ENCODE measurements around the gene CADM1. TPM values are rescaled to one million over a fixed set of nuclear protein-coding genes. Genes with fewer than 3 reads are reported as not detected.
A peak's percentile ranks its signal among the peaks of the same experiment; 100 is the strongest.

CADM1 gene
- 100 to 1,000 TPM; 130 to 282 (median 144) TPM for polyA plus RNA-seq (ENCODE audit: insufficient read length in 4 of 4)

DNA sequence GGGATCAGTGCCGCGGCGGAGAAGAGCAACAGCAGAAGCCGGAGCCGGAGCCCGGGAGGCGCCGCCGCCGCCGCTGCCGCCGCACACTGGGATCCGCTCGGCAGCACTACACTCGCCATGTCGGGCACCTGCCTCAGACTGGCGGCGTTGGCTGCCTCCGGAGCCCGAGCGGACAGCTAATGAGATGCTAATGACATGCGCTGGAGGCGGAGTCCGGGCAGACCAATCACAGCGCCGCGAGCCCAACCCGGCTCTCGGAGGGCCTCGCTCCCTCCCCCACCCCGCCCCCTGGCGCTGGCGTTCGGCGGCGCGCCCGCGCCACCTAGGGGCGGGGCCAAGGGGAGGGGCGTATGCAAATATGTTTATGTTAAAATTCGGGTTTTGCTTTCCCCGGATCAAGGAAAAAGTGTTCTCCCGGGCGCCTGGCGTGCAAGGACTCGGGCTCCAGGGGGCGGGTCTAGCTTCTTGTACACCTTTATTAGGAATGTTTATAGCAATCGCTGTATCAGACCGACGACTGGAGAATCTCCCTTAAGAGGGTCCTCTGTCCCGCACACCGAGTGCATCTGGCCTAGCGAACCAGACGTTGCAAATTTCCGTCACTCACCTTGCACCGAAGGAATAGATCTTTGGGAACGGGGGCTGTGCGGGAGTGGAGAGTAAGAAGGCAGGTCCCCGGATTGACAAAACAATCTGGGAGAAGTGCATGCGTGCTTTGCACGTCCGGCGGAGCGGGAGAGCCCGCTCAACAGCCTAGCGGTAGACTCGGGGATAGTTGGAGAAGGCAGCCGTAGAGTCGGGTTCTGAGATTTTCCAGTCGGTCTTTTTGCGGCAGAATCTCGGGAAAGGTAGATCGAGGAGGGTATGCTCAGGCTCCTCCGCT, at the start of gene CADM1:
Gene CADM1, minus strand, starts transcription at position 140 of the 883 bp plus-strand sequence.
- peak; percentile 92 to 95 (median 93) for DNase-seq (ENCODE audit: low read depth in 4 of 4, low spot score in 3 of 4)

DNA sequence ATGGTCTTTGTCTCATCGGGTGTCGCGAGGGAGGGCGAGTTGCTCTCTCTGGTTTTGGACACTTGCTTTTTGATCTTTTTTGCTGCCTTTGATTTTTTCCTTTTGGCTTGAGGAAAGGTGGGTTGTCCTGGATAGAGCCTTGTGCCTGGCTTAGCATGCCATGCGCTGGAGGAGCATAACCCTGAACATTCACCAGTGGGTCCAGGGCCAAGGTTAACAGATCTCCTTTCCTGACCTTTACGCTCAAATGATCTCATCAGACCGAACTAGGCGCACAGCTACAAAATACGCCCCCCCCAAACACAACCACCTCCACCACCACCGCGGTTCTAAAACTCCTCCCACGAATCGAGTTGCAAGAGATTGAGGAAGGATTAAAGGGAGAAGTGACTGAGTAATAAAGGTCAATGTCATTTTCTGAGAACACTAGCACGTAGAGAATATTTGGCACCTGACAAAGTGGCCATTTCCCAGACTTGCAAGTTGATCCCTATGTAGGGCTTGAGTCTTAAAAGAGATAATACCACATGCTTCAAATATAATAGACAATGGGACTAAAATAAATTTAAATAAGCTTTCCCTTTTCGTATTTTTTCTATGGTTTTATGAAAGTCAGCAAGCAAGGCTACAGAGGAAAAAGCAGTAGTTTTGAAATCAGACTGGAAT, 48.7 kb upstream of the CADM1 start:
- DNase-seq (ENCODE audit: low read depth in 4 of 4, low spot score in 3 of 4) = no peak

DNA sequence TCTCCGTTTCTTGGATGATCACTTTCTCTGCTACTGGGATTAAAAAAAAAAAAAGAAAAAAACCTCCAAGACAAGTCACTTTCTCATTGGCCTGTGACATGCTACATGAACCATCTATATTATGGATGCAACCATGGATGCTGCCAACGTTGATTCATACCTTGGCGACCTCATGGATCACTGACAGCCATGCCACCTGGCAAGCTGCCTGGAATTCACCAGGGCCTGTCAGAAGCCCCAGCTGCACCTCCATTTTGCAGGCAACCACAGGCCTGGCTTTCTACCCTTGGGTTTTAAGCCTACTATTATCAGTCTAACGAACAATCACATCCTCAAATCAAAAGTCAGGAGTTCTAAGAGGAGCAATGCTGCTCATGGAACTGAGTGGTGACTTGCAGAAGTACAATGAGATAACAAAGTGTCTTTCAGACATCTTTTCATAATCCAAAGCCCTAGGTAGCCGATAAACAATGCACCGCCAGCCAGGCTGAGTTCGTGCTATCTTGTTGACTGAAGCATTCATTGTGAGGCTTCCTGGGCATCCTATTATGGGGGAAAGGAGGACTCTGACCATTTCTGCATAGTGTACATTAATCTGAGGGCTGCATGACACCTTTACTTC, 48.0 kb upstream of the CADM1 start:
- no peak for DNase-seq (ENCODE audit: low read depth in 4 of 4, low spot score in 3 of 4)

DNA sequence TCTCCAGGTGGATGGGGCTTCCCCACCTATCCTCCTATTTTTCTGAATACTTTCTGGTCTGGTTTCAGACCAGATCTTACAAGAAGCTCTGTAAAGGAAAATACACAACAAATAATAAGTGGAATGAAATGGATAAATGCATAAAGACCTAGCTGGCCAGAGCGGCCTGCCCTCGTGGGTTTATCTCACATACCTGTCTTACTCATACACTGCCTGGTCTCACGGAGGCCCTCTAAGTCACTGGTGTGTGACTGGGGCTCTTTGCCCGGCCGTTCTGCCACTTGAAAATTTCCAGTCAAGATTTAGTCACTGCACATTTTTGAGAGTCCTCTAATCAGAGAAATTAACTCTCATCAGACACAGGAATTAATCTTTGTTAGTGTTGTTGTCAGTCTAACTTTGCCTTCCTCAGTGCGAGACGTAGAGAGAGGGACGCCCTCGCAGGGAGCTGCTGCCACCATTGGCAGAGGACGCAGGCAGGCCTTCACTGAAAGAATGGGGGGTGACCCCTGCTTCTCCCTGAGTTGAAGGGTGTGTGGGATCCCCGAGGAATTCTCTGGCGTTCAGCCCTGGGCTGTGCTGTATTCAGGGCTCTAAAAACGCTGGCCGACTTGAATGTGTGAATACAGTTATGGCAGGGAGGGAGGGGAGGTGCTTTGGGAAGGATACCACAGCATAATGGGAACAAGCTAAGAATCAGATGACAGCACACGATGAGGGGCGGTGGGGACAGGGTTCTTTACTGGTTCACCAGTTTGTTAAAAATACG, 46.3 kb upstream of the CADM1 start:
- no peak for DNase-seq (ENCODE audit: low read depth in 4 of 4, low spot score in 3 of 4)

DNA sequence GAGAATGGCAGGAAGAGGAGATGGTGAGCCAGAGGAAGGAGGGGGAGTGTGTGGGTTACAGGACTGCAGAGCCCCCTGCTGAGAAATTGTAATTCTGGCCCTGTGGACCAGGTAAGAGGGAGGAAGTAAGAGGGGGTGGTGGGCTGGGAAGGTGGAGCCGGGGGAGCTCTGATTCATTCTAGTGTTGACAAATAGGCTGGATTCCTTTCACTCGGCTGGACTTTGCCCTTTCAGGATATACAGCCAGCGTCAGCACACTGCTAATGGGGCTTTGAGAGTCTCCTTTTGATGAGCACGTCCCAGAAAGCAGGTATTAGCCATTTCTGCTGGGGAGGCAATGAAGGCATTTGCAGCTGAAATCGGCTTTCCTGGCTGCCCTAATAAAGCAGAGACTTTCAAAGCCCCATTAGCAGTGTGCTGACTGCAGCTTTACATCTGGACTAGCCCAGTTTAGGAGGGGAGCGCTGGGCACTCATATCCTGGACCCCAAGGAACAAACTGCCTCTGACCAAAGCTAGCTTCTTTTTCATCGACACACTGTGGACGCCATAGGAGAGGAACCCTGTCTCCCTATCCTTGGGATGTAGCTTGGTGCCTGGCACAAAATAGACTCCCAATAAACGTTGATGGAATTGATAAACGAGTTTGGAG, 44.8 kb upstream of the CADM1 start:
- DNase-seq (ENCODE audit: low read depth in 4 of 4, low spot score in 3 of 4) = no peak

DNA sequence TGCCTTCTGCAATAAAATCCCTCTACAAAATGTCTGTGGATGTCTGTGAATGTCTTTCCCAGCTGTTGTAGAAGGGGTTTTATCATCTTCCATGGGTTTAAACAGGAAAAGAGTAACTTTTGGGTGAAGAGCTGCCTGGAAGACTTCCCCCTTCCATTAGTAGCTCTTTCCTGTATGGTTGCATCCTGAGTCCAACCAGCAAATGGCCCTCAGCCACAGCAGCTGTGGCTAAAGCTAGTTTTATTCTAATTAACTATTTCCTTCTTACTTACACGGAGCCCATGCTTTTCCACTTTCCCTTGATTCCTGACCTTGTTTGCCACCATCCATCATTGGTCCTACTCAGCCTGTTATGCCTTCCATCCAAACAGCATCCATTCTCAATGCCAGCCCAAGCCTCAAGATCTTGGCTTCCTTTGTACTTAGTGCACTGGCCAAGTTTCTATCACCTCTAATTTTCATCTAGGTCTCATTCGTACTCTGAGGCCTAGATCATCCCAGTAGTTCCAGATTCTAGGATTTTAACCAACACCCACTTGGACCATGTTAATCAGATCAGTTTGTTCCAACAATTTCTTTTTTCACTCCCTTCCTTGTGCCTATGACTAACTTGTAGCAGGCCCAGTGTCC, 41.5 kb upstream of the CADM1 start:
- DNase-seq (ENCODE audit: low read depth in 4 of 4, low spot score in 3 of 4) = no peak

DNA sequence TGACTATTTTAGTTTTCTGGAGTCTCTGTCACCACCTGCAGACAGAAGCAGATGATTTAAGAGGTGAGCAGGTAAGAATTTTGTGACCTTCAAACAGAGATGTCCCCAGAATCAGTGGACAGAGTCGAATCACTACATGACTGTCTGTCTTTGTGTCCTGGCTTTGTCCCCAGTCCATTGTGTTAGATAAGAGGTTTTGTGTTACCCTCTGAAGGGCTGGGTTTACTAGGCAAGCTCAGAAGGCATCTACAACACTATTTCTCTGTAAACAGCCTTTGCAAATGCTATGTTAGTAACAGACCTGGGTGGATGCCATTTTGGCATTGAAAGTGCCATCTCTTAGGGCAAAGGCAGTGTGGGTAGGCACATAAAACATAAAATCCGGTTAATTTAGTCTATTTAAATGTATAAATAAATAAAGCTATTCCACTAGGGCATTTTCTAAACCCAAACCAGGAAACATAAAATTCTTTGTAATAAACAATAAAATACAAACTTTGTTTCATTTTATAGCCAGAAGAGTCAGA, 40.3 kb upstream of the CADM1 start:
- no peak for DNase-seq (ENCODE audit: low read depth in 4 of 4, low spot score in 3 of 4)

DNA sequence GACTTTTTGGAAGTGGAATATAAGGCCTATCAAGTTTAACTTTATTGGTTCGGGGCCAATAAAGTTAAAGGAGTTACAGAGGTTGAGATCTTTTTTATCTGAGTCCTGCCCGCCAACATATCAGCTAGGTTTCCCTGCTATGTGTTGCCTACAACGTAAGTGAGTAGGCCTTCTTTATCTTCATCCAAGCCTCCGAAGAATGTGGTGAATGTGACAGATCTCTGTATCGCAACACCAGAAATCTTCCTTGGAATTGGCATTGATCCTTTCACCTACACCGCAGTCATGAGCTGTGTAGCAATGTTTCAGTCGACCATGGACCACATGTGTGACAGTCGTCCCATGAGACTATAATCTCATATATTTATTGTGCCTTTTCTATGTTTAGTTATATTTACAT, 37.3 kb upstream of the CADM1 start:
- DNase-seq (ENCODE audit: low read depth in 4 of 4, low spot score in 3 of 4) = no peak

DNA sequence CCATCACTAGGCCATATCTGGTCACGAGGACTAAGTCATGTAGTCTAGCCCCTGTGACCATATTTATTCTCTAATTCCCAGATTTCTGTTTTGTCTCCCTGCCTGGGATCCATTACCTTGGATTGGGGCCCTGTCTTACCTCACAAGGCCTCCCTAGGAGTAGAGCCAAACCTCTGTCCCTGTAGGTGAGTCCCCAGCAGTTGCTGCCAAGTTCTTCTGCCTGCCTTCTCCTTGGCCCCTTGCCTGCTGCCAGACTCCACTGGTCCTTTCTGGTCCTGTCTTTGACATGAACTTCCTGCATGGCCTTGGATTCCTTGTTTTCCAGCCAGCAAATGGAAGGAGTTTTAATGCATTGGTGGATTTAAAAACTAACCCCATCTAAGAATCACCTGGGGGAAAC, 35.6 kb upstream of the CADM1 start:
- no peak for DNase-seq (ENCODE audit: low read depth in 4 of 4, low spot score in 3 of 4)

DNA sequence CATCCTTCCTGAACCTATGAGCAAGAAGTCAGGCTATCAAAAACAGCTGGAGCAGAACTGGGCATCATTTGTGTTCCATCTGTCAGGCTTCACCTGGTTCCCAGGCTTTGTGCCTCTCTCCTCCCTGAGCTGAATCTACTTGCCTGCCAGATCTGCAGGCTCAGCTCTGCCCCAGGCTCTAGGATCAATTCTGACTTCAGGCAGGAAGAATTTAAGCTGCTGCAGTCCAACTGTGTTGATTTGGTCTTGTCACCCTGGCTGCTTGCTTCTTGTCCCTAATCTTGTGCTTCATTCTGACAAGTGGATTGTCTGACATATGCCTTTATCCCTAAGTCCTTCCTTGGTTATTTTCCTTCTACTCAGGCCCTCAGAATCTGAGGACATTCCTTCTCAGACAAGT, 31.6 kb upstream of the CADM1 start:
- no peak for DNase-seq (ENCODE audit: low read depth in 4 of 4, low spot score in 3 of 4)

DNA sequence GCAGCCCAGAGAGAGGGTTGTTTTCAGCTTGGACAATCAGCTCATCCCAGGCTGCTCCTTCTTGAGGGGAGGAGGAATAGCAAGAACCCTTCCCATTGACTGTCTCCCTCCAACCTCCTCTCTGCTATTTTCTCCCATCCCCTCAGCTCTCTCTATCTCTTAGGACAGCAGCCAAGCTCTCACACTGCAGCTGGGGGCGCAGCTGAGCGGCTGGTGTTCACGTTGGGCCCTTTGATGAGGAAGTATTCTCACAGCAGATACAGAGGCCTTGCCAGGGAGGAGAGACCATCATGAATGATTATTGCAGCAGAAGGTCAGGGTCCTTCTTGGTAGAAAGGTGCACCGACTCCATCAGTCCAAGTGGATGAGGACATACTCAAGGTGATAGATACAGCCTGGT, 26.5 kb upstream of the CADM1 start:
- no peak for DNase-seq (ENCODE audit: low read depth in 4 of 4, low spot score in 3 of 4)

DNA sequence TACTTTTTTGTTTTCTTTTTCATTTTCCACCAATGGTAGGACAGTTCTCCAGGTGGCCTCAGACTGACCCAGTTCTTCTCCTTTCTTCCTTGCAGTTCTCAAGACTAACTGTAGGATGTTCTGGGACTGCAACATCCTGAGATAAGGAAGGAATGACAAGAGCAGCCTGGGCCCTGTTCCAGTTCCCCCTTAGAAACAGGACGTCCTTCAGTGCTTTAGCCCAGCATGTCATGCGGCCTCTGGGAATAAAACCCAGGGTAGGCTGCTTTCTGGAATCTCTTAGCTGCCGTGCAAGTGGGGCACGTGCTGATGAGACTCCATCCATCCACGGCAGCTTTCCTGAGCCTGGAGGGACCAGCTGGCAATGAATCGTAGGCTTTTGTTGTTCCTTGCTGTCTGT, 24.0 kb upstream of the CADM1 start:
- no peak for DNase-seq (ENCODE audit: low read depth in 4 of 4, low spot score in 3 of 4)

DNA sequence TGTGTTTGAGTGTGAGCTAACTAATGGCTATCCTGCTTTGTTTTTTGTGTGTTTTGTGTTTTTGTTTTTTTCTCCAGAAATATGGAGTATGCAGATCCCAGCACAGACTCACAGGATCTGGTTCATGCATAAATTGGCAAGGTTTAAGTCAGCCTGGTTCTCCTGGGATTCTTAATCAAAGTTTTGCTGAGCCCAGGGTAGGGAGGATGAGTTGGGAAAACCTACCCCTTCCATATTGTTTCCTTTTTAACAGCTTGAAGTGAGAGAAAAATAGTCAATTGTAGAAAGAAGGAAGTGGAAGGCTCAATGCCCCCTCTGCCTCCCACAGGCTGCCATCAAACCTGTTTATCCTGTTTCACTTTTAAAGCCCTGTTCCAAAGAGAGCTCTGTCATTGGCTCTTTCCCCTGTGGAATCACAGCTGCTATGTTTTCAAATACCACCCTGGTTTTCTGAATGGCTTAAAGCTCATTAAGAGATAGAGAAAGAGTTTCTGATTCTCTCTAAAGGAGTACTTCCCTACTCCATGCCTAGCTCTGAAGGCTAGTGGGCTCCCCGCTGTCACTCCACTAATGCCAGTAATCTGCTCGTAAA, 23.4 kb upstream of the CADM1 start:
- DNase-seq (ENCODE audit: low read depth in 4 of 4, low spot score in 3 of 4) = no peak

DNA sequence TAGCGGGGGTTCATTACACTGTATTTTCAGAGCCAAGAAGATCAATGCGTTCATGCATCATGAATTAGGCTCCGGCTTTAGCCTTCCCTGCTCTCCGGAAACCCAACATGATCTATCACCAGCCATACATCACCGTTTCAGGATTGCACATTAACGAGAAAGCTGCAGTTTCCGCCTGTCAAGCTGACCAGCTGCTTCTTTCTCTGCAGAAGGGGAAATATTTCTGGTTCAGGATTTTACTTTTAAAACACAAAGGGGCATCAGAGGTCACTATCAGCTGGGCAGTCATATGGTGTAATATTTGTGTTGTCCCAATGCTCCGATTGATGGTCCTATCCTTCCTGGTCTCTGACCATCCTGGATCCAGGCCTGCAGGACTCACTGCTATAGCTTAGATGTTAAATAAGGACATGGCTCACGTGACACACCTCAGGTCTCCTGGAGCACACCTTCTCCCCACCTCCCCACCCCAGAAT, 21.4 kb upstream of the CADM1 start:
- no peak for DNase-seq (ENCODE audit: low read depth in 4 of 4, low spot score in 3 of 4)

DNA sequence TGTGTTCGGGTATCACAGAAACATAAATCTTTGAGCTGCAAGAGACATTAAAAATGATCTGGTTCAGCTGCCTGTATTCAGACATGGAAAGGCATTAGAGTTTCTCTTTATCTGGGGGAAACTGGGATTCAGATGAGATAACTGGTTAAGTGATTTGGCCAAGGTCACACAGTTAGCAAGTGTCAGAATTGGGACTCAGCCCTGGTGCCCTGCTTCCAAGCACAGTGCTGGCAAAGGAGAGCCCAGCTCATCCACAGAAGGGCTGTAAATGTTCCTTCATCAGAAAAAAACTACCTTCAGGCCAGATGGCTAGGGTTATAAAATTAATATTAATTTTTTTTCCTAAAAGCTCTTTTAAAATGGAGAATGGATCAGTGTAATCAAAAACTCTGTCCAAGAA, 20.4 kb upstream of the CADM1 start:
- DNase-seq (ENCODE audit: low read depth in 4 of 4, low spot score in 3 of 4) = no peak

DNA sequence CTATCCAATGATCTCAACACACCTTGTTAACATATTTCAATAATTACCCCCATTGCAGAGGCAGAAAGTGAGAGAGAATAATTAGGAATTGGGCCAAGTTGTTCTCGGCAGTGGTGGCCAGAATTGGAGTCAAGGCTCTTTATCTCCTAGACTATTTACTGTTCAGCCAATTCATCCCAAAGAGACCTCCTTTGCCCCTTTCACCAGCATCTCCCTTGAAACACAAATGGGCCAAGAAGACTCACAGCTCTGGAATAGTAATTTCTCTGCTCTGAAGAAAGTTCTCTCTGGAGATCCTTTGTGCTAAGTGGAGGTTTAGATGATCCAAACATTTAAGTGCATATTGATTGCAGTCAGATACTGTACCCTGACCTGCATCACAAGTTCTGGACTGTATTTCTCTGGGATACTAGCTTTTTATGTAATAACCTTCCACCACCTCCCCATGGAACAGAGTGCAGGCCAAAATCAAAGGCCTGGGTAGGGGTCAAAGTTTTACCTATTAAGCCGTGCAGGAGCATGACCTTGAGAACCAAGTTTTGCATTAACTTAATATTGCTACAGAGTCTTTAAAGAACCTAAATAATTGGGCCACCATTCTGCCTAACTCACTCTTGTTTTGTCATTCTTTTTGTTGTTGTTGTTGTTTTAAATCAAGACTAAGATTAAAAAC, 19.6 kb upstream of the CADM1 start:
- no peak for DNase-seq (ENCODE audit: low read depth in 4 of 4, low spot score in 3 of 4)

DNA sequence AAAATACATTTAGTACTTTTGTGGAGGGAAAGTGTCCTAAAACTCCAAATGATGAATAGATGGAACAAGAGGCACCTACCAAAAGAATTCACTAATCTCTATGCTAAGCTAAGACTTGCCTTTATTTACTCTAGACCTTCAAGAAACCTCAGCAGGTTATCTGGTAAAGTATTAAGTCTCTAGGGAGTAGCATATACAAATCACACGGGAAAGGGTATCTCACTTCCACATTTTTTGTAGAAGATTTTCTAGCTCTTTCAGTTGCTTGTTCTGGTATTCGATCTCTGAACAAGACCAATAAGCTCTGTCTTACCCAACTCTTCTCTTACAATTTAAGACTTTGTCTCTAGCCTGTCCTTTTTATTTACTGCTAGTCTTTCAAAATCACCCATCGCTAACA, 18.1 kb upstream of the CADM1 start:
- DNase-seq (ENCODE audit: low read depth in 4 of 4, low spot score in 3 of 4) = no peak

DNA sequence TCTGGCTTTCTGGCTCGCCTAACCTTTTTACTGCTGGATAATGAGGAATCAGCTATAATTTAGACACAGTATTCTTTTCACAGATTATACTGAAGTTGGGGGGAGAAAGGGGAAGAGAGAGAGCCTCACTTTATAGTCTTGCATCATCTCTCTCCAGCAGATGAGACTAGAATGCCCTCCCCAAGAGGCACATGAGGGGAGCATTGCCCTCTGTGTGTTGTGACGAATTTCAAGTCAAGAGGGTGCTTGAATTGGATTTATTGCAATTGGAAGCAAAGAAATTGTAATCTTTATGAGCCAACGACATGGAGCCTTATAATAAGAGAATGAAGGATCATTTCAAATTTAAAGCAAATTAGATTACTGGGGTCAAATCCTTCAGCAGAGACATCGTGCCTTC, 17.6 kb upstream of the CADM1 start:
- DNase-seq (ENCODE audit: low read depth in 4 of 4, low spot score in 3 of 4) = no peak

Measured in left renal pelvis (tissue), 4 donors.